GM18498 (cell line): ENCODE data around the gene GAMT.

Experiments used
- ATAC-seq: cut with Tn5 transposase; IDR thresholded peaks from one replicate; pipeline ENCODE4 v1.9.1; 2021; ENCODE audit warnings: mild to moderate bottlenecking, moderate library complexity; ENCODE audit not compliant: unreplicated experiment

The GAMT gene

DNA sequence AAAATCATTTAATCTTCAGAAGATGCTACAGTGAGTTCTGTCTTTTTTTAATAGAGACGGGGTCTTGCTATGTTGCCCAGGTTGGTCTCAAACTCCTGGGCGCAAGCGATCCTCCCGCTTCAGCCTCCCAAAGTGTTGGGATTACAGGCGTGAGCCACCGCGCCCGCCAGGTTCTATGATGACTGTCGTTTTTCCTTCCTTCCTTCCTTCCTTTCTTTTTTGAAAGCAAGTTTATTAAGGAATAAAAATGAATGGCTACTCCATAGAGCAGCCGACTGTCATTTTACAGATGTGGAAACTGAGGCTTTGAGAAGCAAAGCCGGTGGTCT is 511 bp upstream of the GAMT start:
- ATAC-seq = no peak

DNA sequence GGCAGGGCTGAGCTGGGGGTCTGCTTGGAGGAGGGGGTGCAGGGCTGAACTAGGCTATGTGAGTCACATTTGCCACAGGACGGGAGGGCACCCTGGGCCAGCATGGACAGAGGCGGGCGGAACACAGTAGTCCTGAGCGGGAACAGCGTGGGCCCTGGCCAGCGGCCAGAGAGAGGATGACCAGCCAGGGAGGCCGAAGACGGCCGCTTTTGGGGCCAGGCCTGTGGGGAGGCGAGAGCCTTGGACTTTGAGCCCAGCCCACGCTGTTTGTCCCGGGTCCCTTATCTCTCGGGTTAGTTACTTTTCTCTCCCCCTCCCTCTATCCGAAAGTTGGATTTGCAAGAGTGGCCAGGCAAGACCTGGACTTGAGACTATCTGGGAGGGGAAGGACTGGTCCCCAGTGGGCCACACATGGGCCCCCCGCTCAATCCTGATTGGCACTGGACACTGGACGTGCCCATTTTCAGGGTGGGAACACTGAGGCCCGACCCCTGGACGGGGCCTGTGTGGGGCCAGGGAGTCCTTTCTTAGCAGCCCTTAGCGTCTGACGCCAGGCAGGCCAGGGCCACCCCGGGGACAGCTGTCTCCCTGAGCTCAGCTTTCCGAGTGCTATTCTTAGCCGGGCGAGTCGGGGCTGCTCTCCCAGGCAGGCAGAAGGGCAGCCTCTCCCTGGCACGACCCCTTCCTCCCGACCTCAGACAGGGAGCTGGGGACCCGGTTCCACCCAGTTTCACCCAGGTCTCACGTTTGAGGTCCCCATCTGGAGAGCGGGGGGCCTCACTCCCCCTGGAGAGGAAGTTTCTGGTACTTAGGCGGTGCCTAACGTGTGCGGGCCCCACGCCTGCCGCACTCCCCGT is 833 bp downstream of the GAMT start:
- ATAC-seq = no peak

DNA sequence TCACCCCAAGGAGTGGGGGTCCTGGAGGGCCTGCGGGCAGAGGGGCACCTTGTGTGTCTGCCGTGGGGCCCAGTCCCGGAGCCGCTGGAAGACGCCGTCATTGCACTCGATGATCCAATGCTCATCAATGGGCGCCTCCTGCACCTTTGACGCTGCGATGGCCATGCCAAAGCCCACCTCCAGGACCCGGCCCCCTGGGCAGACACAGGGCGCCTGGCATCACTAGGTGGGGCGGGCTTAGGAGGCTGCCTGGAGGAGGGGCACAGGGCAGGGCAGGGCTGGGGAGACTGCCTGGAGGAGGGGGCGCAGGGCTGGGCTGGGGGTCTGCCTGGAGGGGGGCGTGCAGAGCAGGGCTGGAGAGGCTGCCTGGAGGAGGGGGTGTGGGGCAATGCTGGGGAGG is 1.6 kb downstream of the GAMT start:
- ATAC-seq = no peak

DNA sequence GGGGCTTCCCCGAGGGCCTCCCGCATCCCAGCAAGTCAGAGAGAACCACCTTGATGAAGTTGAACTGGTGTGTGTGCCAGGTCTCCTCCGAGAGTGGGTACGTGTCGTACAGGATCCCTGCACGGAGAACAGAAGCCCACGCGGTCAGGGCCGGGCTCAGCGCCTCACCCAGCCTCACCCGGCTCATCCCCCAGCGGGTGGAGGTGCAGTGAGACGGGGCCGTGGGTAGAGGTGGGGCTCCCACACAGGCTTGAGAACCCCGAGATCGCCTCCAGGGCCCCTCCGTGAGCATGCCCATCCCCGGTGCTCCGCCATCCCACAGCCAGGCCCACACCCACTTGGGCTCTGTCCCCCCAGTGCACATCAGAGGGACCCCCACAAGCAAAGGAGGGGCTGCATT is 2.3 kb downstream of the GAMT start:
- ATAC-seq = no peak

DNA sequence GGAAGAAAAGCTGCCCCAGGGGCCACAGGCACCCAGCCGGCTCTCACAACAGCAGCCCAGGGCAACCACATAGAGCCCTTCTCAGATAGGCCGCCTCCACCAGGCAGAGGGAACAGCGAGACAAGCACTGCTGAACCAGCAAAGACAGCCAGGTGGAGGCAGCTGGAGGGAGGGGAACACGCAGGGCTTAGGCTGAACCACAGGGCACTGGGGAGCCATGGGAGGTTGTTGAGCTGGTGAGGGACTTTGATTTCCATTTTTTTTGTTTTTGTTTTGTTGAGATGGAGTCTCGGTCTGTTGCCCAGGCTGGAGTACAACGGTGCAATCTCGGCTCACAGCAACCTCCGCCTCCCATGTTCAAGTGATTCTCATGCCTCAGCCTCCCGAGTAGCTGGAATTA is 3.5 kb downstream of the GAMT start:
- ATAC-seq = no peak

DNA sequence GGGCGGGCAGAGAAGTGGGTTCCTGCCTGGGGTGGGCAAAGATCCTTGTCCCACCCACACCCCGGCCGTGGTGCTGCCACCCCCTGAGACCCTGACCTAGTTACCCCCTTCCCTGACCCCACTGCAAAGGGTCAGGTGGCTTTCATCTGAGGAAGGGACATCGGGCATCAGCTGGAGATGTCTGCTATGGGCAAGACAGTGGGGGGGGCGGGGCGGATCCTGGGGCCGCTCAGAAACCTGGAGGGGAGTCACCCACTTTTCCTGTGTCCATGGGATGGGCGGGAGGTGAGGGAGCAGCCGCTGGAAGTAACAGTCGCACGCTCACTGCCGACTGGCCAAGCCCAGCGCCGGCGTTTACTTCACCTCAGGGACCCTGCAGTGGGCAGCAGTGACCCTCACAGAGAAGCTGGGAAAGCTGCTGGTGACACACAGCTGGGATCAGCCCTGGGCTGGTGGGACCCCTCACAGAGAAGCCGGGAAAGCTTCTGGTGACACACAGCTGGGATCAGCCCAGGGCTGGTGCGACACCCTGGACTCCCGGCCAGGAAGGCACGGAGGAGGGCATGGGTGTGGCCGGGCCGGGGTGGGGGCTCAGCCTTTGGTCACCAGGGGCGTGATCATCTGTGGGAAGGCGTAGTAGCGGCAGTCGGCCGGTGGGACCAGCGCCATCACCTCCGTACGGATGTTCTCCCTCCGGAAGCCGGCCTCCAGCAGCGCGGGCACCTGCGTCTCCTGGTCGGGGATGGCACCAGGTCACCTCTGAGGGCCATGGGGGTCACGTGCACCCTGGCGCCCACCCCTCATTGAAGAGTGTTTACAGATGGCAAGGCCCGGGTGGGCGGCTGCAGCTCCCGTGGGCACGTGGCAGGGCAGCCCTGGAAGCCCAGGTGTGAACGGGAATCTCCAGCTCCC is 4.3 kb downstream of the GAMT start:
- no peak for ATAC-seq

DNA sequence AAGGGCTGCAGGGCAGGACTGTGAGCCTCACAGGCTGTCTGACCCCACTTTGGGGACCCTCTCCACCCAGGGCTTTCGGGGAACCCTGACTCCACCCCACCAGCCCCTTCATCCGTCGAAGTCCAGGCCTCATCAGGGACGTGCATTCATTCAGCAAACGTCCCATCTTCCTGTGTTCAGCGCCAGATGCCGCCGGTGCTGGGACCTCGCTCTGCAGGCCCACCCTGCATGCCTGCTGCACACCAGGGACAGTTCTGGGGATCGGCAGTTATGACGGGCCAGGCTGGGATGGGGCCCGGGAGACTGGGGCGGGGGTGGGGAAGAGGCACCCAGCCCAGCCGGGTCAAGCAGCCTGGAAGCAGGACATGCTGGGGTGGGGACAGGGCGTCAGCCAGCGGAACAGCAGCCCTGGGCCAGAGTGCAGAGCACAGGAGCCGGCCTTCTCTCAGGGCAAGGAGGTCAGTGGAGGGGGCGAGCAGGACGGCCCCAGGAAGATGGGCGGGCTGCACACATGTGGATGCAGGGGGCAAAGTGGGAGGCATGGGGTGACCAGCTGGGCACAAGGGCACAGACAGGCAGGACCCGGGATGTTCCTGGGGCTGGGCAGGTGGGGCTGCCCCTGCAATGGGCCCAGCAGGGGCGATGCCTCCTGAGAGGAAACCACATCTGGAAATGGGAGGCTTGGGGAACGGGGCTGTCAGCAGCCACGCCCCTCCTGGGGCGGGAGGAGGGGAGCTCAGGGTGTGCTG is 5.1 kb downstream of the GAMT start:
- no peak for ATAC-seq

DNA sequence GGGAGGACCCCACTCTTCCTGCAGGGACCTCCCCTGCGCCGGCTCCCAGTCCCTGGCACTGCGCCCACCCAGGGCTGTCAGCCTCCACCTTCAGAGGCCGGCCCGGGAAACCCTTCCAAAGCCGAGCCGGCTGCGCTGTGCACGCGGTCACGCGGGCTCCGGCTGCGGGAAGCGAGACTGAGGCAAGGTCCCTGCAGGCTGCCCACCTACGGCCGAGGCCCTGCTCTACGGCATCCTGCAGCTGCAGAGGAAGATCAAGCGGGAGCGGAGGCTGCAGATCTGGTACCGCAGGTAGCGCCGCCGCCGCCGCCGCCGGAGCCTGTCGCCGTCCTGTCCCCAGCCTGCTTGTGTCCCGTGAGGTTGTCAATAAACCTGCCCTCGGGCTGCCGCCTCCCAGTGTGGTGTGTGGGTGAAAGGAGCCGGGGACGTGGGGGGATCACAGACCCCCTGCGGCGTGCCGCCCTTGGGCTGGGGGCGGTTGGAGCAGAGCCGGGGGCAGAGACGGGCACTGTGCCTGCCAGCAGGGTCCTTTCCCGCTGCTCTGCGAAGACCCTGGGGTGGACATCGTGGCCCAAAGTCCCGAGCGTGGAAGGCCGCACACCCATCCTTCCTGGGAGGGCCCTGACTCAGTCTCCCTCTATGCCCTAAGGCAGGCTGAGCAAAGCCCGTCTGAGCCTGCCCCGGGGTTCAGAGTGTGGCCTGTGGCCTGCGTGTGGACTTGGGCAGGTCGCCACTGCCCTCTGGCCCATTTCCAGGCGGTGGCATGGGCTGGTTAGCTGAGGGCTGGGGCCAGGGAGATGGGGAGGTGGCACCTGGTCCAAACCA is 5.9 kb downstream of the GAMT start:
- ATAC-seq = no peak

DNA sequence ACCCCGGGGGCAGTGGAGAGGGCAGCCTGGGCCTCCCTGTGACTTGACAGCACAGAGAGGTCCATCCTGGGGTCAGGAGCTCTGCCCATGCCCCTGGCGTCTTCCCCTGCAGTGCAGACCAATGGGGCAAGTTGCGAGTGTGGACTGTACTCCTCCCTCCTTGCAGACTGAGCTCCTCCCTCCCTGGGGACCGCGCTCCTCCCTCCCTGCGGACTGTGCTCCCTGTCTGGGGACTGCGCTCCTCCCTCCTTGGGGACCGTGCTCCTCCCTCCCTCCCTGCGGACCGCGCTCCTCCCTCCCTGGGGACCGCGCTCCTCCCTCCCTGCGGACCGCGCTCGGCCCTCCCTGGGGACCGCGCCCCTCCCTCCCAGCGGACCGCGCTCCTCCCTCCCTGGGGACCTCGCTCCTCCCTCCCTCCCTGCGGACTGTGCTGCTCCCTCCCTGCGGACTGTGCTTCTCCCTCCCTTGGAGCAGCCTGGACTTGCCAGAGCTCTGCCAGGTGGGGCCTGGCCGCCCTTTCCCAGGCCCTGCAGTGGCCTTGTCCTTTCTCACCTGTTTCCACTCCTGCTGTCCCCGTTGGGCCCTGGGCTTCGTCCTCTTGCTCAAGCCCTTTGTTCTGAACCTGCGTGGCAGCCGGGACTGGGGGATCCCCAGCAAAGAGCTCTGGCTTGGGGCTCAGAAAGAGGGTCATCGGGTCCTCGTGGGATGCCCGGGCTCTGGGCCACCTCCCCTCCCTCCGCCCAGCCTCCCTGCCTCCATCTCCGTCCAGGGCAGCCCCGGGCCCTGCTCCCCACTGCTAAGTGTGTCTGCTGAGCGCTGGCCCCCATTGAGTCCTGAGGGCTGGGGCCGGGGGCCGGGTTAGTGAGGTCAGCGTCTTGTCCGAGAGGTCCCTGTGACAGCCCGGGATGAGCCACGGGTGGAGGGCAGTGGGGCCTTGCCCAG is 6.8 kb downstream of the GAMT start:
- no peak for ATAC-seq

DNA sequence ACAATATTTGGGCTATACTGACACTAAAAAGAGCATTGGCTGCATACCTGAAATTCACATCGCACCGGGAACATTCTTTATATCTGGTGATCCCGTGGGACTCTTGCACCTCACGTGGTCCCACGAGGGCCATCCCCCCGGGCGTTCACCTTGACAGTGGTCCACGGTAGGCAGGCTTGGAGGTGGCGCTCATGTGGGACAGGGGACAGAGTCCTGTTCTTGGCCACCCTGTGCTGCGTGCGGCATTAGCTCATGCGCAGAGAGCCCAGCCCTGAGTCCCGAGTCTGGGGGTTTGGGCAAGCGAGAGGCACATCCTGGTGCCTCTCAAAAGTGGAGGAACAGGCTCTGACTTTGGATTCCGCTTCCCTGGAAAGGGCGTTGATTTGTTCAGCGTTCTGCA is 7.5 kb downstream of the GAMT start:
- ATAC-seq = no peak

DNA sequence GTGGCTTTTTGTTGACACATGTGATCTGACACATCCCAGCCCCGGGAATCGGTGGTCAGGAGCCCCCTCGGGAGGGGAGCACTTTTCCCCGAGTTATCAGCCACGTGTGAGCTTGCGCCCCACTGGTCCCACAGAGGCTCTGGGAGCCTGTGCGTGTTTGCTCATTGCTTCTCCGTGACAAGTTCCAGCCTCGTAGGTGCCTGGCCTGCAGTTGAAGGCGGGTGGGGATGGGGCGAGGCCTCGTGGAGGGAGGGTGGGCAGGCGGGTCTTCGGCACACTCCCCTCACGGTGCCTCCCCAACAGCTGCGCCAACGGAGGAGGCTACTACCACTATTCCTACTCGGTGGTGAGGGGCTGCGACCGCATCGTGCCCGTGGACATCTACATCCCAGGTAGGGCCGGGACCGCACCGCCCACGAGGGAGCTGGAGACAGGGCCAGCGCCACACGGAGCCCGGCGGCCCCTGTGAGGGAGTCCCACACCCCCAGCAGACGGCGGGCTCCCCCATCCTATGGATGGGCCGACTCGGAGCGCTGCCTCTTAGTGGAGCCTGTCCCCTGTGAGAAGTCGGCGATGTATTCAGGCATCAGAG is 8.3 kb downstream of the GAMT start:
- no peak for ATAC-seq

DNA sequence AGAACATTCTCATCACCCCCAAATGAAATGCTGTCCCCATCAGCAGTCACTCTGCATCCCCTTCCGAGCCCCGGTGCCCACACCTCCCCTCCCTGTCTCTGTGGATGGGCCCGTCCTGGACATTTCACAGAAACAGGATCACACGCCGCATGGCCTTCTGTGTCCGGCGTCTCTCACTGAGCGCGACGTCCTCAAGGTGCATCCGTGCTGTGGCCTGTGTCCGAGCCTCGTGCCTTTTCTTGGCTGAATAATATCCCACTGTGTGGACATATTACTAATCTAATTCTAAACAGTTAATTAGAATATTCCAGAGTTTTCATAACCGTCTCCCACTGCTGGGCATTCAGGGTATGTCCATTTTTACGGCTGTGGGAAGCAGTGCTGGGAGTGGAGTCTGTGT is 8.9 kb downstream of the GAMT start:
- no peak for ATAC-seq

DNA sequence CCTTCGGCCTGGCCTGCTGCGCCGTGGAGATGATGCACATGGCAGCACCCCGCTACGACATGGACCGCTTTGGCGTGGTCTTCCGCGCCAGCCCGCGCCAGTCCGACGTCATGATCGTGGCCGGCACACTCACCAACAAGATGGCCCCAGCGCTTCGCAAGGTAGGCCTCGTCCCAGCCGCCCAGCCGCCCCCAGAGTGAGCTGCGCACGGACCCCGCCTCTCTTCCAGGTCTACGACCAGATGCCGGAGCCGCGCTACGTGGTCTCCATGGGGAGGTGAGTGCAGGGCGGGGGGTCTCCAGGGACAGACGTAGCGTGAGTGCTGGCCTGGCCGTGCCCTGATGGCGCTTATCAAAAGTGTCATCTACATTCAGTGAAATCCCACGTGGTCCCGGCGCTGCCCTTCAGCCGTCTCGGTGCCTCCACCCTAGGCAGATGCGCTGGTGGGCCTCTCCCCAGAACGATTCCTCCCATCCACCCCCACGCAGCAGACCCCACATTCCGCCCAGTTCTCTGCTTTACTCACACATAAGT is 10.4 kb downstream of the GAMT start:
- ATAC-seq = no peak

DNA sequence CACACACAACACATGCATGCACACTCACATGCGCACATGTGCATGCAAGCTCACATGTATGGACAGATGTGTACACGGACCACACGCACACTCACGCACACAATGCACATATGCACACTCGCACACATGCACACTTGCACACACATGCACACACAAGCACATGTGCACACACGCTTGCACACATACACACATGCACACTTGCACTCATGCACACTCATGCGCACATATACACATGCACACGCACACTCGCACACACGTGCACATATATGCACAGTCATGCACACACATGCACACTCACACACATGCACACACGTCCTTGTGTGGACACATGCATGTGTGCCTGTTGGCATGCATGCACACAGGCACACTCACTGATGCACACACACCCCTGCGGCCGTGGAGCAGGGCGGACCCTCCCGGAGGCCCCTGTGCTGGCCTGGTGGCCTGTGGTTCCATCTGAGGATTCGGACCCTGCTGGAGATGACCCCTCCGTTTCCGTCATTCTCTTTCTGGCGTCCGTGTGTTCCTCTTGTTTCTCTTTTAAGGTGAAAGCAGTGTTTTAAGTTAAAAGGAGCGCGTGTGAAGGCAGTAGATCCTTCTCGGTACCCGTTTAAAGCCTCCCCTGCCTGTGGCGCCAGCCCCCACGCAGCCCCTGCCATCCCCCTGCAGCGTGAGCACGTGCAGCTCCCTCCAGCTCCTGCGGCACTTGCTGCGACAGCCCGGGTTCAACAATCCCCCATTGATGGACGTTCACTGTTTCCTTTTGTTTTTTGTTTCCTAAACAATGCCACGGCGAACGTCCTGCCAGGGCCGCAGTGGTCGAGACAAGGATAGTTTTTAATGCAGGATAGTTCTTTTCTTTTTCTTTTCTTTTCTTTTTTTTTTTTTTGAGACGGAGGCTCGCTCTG is 12.1 kb downstream of the GAMT start:
- ATAC-seq = no peak

DNA sequence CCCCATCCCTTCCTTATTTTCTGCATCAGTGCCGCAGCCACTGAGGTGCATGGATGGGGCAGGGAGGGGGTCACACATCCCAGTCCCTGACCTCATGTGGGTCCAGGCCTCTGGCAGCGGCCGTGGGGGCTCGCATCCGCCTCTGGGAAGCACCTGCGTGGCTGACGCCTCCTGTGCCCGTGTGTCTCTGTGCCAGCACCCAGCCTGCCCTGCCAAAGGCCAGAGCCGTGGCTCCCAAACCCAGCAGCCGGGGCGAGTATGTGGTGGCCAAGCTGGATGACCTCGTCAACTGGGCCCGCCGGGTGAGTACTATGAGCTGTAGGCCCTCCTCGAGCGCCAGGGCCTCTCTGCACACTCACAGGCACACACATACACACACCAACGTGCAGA is 12.7 kb downstream of the GAMT start:
- ATAC-seq = no peak

DNA sequence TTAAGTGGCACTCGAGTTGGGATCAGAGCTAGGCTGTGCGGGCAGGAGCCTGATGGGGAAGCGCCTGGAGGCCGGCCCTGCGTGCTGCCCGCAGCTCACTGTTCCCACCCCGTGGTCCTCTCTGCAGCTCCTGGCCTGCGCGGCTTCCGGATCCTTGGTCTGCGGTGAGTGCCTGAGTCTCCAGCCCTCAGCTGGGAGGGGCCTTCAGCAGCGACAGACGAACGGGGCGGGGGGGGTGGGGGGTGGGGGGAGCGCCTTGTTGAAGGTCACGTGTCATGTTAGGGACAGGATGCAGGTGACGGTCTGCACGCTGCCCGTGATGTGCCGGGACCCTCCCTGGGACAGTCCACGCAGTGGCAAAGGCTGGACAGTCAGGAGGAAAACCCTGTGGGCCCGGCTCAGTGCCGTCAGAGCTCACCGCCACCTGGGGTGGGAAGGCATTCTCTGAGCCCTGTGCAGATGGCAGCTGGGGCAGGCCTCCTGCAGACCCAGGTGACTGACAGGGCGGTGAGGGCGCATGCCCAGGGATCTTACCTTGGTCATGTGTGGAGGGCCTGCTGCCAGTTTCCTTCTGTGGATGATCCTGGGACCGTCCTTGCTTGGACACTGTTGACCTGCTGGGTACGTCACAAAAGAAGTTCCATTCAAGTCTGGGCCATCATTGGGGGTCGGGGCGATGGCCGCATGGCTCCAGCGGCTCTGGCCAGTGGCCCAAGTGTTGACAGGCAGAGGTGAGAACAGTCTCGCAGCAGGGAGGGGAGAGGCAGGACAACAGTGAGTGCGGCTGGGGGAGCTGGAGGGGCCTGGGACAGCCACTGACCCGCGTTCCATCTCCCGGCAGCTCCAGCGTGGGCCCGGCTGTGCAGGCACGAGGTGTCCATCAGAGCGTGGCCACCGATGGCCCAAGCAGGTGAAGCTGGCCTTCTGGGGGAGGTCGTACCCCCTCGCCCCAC is 13.4 kb downstream of the GAMT start:
- ATAC-seq = no peak
